HepG2 (cell line): ENCODE data around the gene CAMK2G. TPM values are rescaled to one million over a fixed set of nuclear protein-coding genes. Genes with fewer than 3 reads are reported as not detected.

Source experiments
- ATRX ChIP-seq: sonication (generic); formaldehyde crosslinking; IDR thresholded peaks from 2 replicates; pipeline ENCODE4 v1.4.0; 2020; ENCODE audit warnings: missing genetic modification reagents, borderline replicate concordance
- BHLHE40 ChIP-seq: IDR thresholded peaks from 2 replicates; pipeline ENCODE4 v1.6.1; 2011; ENCODE audit warnings: low read length, improper control_type of control experiment
- CBX5 ChIP-seq: sonication (generic); formaldehyde crosslinking; IDR thresholded peaks from 2 replicates; pipeline ENCODE4 v1.4.0; 2020; ENCODE audit warnings: missing genetic modification reagents, borderline replicate concordance
- CCDC6 ChIP-seq: sonication (generic); formaldehyde crosslinking; IDR thresholded peaks from 2 replicates; pipeline ENCODE4 v1.8.1; 2022; ENCODE audit warnings: mild to moderate bottlenecking, missing genetic modification reagents, moderate library complexity
- FIP1L1 ChIP-seq: fragments of 200-400 bp; formaldehyde crosslinking; IDR thresholded peaks from 2 replicates; pipeline ENCODE4 v1.6.1; 2018; ENCODE audit warnings: low read depth, mild to moderate bottlenecking, low read length, moderate library complexity, borderline replicate concordance; ENCODE audit not compliant: insufficient read depth
- HMGXB3 ChIP-seq: sonication (generic); formaldehyde crosslinking; IDR thresholded peaks from 2 replicates; pipeline ENCODE4 v1.4.0; 2020; ENCODE audit warnings: missing genetic modification reagents, borderline replicate concordance
- KDM6A ChIP-seq: IDR thresholded peaks from 2 replicates; pipeline ENCODE4 v1.6.1; 2016; ENCODE audit warnings: low read depth
- PBX2 ChIP-seq: IDR thresholded peaks from 2 replicates; pipeline ENCODE4 v1.6.1; 2016; ENCODE audit warnings: control low read depth
- SIN3B ChIP-seq: fragments of 150-350 bp; IDR thresholded peaks from 2 replicates; pipeline ENCODE4 v1.6.1; 2014; ENCODE audit warnings: low read length
- SIX4 ChIP-seq: sonication (generic); formaldehyde crosslinking; IDR thresholded peaks from 2 replicates; pipeline ENCODE4 v1.4.0; 2020; ENCODE audit warnings: missing genetic modification reagents
- SRF ChIP-seq: IDR thresholded peaks from 2 replicates; pipeline ENCODE4 v1.6.1; 2011; ENCODE audit warnings: mild to moderate bottlenecking, low read depth, low read length, moderate library complexity
- ZFYVE20 ChIP-seq: sonication (generic); formaldehyde crosslinking; IDR thresholded peaks from 2 replicates; pipeline ENCODE4 v1.8.0; 2023; ENCODE audit warnings: low read depth, mild to moderate bottlenecking, moderate library complexity, missing genetic modification reagents, borderline replicate concordance
- ZNF121 ChIP-seq: sonication (generic); formaldehyde crosslinking; IDR thresholded peaks from 2 replicates; pipeline ENCODE4 v1.5.0; 2020; ENCODE audit warnings: mild to moderate bottlenecking, missing genetic modification reagents
- ZNF17 ChIP-seq: sonication (generic); formaldehyde crosslinking; IDR thresholded peaks from 2 replicates; pipeline ENCODE4 v1.5.0; 2020; ENCODE audit warnings: mild to moderate bottlenecking, missing genetic modification reagents
- ZNF280B ChIP-seq: sonication (generic); formaldehyde crosslinking; IDR thresholded peaks from 2 replicates; pipeline ENCODE4 v1.5.0; 2020; ENCODE audit warnings: missing genetic modification reagents, mild to moderate bottlenecking, borderline replicate concordance
- ZNF30 ChIP-seq: sonication (generic); formaldehyde crosslinking; IDR thresholded peaks from 2 replicates; pipeline ENCODE4 v1.5.0; 2020; ENCODE audit warnings: mild to moderate bottlenecking, missing genetic modification reagents
- ZNF362 ChIP-seq: sonication (generic); formaldehyde crosslinking; IDR thresholded peaks from 2 replicates; pipeline ENCODE4 v1.4.0; 2020; ENCODE audit warnings: missing genetic modification reagents, mild to moderate bottlenecking, borderline replicate concordance
- ZNF589 ChIP-seq: sonication (generic); formaldehyde crosslinking; conservative IDR thresholded peaks from 2 replicates; pipeline ENCODE4 v1.8.0; 2022; ENCODE audit warnings: mild to moderate bottlenecking, moderate library complexity, missing genetic modification reagents
- ZNF710 ChIP-seq: sonication (generic); formaldehyde crosslinking; IDR thresholded peaks from 2 replicates; pipeline ENCODE4 v1.5.0; 2020; ENCODE audit warnings: mild to moderate bottlenecking, missing genetic modification reagents, borderline replicate concordance
- ZNF841 ChIP-seq: sonication (generic); formaldehyde crosslinking; IDR thresholded peaks from 2 replicates; pipeline ENCODE4 v1.8.1; 2023; ENCODE audit warnings: missing genetic modification reagents, borderline replicate concordance
- polyA plus RNA-seq, 8 experiments: library from polyadenylated mRNA; depleted of rRNA in 3 of 8; stranded (reverse) in 7 of 8; unstranded in 1 of 8; fragments of >200 nt; fragmentation: Illumina TruSeq in 4 of 8; extraction: Trizol in 4 of 8; gene quantifications; 2 replicates each; pipeline versions ENCODE4 v1.2.1 to v1.2.3, GENCODE V29; 2011 to 2016; ENCODE audit warnings: low read depth in 4 of 8, missing spikeins in 1 of 8, mixed read lengths in 1 of 8; ENCODE audit not compliant: insufficient read depth in 1 of 8
- total RNA-seq, 5 experiments: library from RNA; depleted of rRNA; stranded (reverse); fragments of >200 nt; fragmentation: Illumina TruSeq; extraction: Trizol; gene quantifications; 2 replicates each; pipeline ENCODE4 v1.2.3, GENCODE V29; 2016; ENCODE audit warnings: low read depth in 1 of 5

The CAMK2G gene
- total and polyA plus RNA-seq, 2 of the 13 experiments (the other 11 are each of a cell fraction or from before 2014, with no cell fraction given) = 15.9 to 18.8 TPM

GRCh38 chr10:73785211-73785720, 89.1 kb downstream of the CAMK2G start, which contains the start of gene ZSWIM8 (continued):
- TF ChIP-seq HMGXB3 (CRISPR knock-in tag) (peak; percentile 98), KDM6A (CRISPR knock-in tag) (no peak), ZNF589 (CRISPR knock-in tag) (no peak), ZNF30 (CRISPR knock-in tag) (no peak), ATRX (CRISPR knock-in tag) (no peak), ZNF362 (CRISPR knock-in tag) (no peak), SRF (no peak), SIX4 (no peak), ZNF17 (CRISPR knock-in tag) (no peak), ZNF841 (CRISPR knock-in tag) (no peak), ZNF710 (CRISPR knock-in tag) (0 out of 2 replicates have a peak, but pooled peaks have one; percentile 26), BHLHE40 (no peak), SIN3B (peak; percentile 67; the same call in 1 of the 2 replicates), CBX5 (CRISPR knock-in tag) (no peak), CCDC6 (no peak), ZNF280B (CRISPR knock-in tag) (no peak), PBX2 (CRISPR knock-in tag) (no peak), ZNF121 (no peak), FIP1L1 (no peak), ZFYVE20 (CRISPR knock-in tag) (no peak)
